CD4-positive, CD25-positive, alpha-beta regulatory T cell (primary cell): ENCODE measurements around the gene ZMYM2. TPM values are rescaled to one million over a fixed set of nuclear protein-coding genes. Genes with fewer than 3 reads are reported as not detected.
A peak's percentile ranks its signal among the peaks of the same experiment; 100 is the strongest.

Experiments used
- ATAC-seq, 2 donors: fragments of 150-1000 bp; cut with Tn5 transposase; one replicate each; pipeline ENCODE4 v1.10.0; 2021; ENCODE audit warnings: low read depth in 2 of 2, moderate number of reproducible peaks in 2 of 2, moderate library complexity in 1 of 2
- DNase-seq, 3 donors: peaks; one replicate each; pipeline versions ENCODE4 v3.0.0 to v3.0.0-alpha.2; 2012 to 2022; ENCODE audit warnings: mixed read lengths in 1 of 3
- H3K27ac ChIP-seq: one replicate; pipeline ENCODE4 v1.7.0; 2013; ENCODE audit warnings: mild to moderate bottlenecking, low read length; ENCODE audit not compliant: insufficient read depth, poor library complexity, severe bottlenecking
- H3K27me3 ChIP-seq: one replicate; pipeline ENCODE4 v1.7.0; 2013; ENCODE audit warnings: low read length; ENCODE audit not compliant: control insufficient read depth, insufficient read depth
- H3K36me3 ChIP-seq: one replicate; pipeline ENCODE4 v1.7.0; 2013; ENCODE audit warnings: mild to moderate bottlenecking, low read length, moderate library complexity; ENCODE audit not compliant: control insufficient read depth, insufficient read depth
- H3K4me1 ChIP-seq: 2 replicates; pipeline ENCODE4 v1.7.0; 2013; ENCODE audit warnings: mild to moderate bottlenecking, low read length; ENCODE audit not compliant: insufficient read depth, control insufficient read depth, poor library complexity, severe bottlenecking
- H3K4me3 ChIP-seq: one replicate; pipeline ENCODE4 v1.7.0; 2013; ENCODE audit warnings: low read depth, mild to moderate bottlenecking, low read length, moderate library complexity
- H3K9me3 ChIP-seq, 2 experiments: 1 replicate in 1 of 2; 2 replicates in 1 of 2; pipeline ENCODE4 v1.7.0; 2013; ENCODE audit warnings: low read length in 2 of 2, mild to moderate bottlenecking in 1 of 2, moderate library complexity in 1 of 2; ENCODE audit not compliant: control insufficient read depth in 2 of 2
- H3K27ac Mint-ChIP-seq, 3 donors: one replicate each; pipeline ENCODE4 v1.8.0; 2020 to 2022; ENCODE audit warnings: mild to moderate bottlenecking in 3 of 3, mixed read lengths in 3 of 3, moderate library complexity in 2 of 3
- H3K27me3 Mint-ChIP-seq: one replicate; pipeline ENCODE4 v1.8.0; 2022; ENCODE audit warnings: mild to moderate bottlenecking, mixed read lengths
- H3K36me3 Mint-ChIP-seq: one replicate; pipeline ENCODE4 v1.8.0; 2020; ENCODE audit warnings: mixed read lengths
- H3K4me1 Mint-ChIP-seq, 4 donors: one replicate each; pipeline ENCODE4 v1.8.0; 2020 to 2022; ENCODE audit warnings: mixed read lengths in 4 of 4, mild to moderate bottlenecking in 1 of 4
- H3K4me3 Mint-ChIP-seq, 4 donors: one replicate each; pipeline ENCODE4 v1.8.0; 2020 to 2022; ENCODE audit warnings: mild to moderate bottlenecking in 4 of 4, mixed read lengths in 4 of 4, moderate library complexity in 3 of 4
- H3K9me3 Mint-ChIP-seq, 7 donors: one replicate each; pipeline ENCODE4 v1.8.0; 2020 to 2022; ENCODE audit warnings: mixed read lengths in 7 of 7, mild to moderate bottlenecking in 3 of 7, moderate library complexity in 2 of 7
- polyA plus RNA-seq, 4 donors: library from polyadenylated mRNA; unstranded; fragments of 300-500 nt; fragmentation: Illumina TruSeq; gene quantifications; one replicate each; pipeline ENCODE4 v1.2.3, GENCODE V29; 2021
- total RNA-seq: library from RNA; stranded (reverse); gene quantifications from one replicate; pipeline ENCODE4 v1.2.3, GENCODE V29; 2022

The ZMYM2 gene
- total and polyA plus RNA-seq, 5 donors from 2014 or later = 11.0 to 112 (median 13.9) TPM

DNA sequence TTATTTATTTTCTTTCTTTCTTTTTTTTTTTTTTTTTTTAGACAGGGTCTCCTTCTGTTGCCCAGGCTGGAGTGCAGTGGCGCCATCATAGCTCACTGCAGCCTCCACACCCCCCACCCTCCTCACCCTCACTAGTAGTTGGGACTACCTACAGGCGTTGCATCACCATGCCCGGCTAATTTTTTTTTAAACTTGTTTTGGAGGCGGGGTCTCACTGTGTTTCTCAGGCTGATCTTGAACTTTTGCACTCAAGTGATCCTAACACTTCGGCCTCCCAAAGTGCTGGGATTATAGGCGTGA is 168.7 kb downstream of the ZMYM2 start:
- H3K36me3 ChIP-seq = no peaks in the 10 kb centered on the region
- peak overlapping the region; percentile 40 to 82 (median 67) for H3K4me3 Mint-ChIP-seq
- H3K27ac ChIP-seq = no peak overlapping the region
- ATAC-seq (peak in 1 of 2 donors; percentile 21), DNase-seq (peak in 2 of 3 donors; percentile 11 to 32)
- peak overlapping the region; percentile 35 for H3K4me3 ChIP-seq
- H3K4me1 Mint-ChIP-seq = peaks cover 0 to 9% (median 3%) of the 10 kb centered on the region in 4 donors
- peaks cover 34% of the 10 kb centered on the region for H3K27me3 ChIP-seq
- H3K27me3 Mint-ChIP-seq = peaks cover 30% of the 10 kb centered on the region
- H3K9me3 Mint-ChIP-seq = peaks cover 0 to 1% (median 0%) of the 10 kb centered on the region in 7 donors
- H3K9me3 ChIP-seq = no peaks in the 10 kb centered on the region
- H3K4me1 ChIP-seq = peaks cover 19% of the 10 kb centered on the region
- H3K36me3 Mint-ChIP-seq = no peaks in the 10 kb centered on the region
- no peak overlapping the region for H3K27ac Mint-ChIP-seq

DNA sequence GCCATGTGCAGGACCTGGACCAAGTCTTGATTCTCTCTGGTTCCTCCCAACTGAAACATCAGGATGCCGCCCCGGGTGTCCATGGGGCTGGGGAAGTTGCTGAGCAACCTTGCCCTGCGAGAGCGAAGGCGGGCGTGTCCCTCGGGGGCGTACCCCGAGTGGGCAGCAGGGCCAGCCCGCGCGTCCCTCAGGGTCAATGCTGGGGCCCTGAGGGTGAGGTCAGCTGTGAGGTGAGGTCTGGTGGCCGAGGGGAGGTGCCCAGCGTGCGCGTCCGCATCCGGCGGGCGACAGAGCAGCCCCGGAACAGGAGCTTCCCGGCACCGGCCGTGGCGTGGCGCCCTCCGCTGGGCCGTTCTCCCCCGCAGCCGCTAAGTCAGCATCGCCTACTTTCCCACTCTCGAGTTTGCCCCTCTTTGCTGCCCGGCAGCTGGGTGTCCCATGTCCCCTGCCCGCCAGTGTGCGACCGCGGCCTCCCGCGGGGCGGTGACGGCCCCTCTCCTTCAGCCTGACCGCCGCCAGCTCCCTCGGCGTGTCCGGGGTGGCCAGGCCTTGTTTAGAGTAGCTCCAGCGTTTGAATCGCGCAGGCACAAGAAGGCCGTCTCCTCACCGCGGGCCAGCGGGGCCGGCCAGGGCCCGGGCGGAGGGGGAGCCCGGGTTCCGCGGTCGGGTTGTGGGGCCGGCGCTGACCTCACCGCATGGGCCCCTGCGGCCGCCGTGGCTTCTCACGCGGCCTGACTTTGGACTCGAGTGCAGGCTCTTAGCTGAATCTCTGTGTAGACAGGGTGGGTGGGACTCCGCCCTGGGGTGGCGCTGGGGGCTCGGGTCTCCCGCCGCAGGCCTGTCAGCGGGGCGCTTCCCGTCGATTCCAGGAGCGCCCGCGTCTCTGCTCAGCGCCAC is 169.3 kb downstream of the ZMYM2 start:
- Mint-ChIP-seq H3K27me3 (peaks cover 31% of the 10 kb centered on the region), H3K36me3 (no peaks in the 10 kb centered on the region), H3K4me3 (peak overlapping the region; percentile 40 to 82 (median 67)), H3K9me3 (peaks cover 0 to 2% (median 0%) of the 10 kb centered on the region in 7 donors), H3K4me1 (peaks cover 0 to 9% (median 3%) of the 10 kb centered on the region in 4 donors), H3K27ac (no peak overlapping the region)
- DNase-seq (peak; percentile 4 to 54 (median 39)), ATAC-seq (peak; percentile 41 to 56)
- Histone ChIP-seq H3K4me1 (peaks cover 19% of the 10 kb centered on the region), H3K36me3 (no peaks in the 10 kb centered on the region), H3K9me3 (no peaks in the 10 kb centered on the region), H3K27ac (no peak overlapping the region), H3K27me3 (peaks cover 34% of the 10 kb centered on the region), H3K4me3 (peak overlapping the region; percentile 35)

DNA sequence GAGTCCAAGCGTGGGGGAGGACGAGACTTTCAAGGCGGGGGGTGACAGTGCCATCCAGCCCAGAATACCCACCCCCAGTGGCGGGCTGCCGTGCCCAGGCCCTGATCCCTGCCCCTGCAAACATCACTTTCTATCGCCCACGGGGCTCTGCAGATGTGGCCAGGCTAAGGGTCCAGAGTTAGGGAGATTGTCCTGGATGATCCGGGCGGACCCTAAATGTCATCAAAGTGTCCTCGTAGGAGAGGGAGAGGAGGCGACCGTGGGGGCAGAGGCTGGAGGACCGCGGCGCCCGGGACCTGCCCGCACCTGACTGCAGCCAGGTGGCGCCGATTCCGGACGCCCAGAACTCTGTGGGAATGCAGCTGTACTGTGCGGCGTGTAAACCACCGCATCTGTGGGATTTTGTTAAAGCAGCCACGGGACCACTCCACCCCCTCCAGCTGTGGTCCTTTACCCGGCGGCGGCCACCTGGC is 170.0 kb downstream of the ZMYM2 start:
- H3K4me3 ChIP-seq = no peak overlapping the region
- Mint-ChIP-seq H3K27ac (no peak overlapping the region), H3K4me3 (peak overlapping the region in 3 of 4 donors; percentile 69 to 79 (median 72))

GRCh38 chr13:20129076-20129475 is 170.5 kb downstream of the ZMYM2 start:
- Mint-ChIP-seq H3K27ac (peak overlapping the region in 1 of 3 donors; percentile 1), H3K27me3 (peaks cover 33% of the 10 kb centered on the region), H3K36me3 (no peaks in the 10 kb centered on the region), H3K4me3 (peak overlapping the region; percentile 13 to 79 (median 70)), H3K9me3 (peaks cover 0 to 2% (median 0%) of the 10 kb centered on the region in 7 donors), H3K4me1 (peaks cover 0 to 9% (median 3%) of the 10 kb centered on the region in 4 donors)
- Histone ChIP-seq H3K4me3 (no peak overlapping the region), H3K4me1 (peaks cover 19% of the 10 kb centered on the region), H3K27me3 (peaks cover 41% of the 10 kb centered on the region), H3K9me3 (no peaks in the 10 kb centered on the region), H3K27ac (no peak overlapping the region), H3K36me3 (no peaks in the 10 kb centered on the region)
- no peak for ATAC-seq
- no peak for DNase-seq

More for the DNA sequence above, 170.0 kb downstream of the ZMYM2 start:
- Mint-ChIP-seq H3K4me1 (peaks cover 0 to 9% (median 3%) of the 10 kb centered on the region in 4 donors), H3K9me3 (peaks cover 0 to 2% (median 0%) of the 10 kb centered on the region in 7 donors), H3K36me3 (no peaks in the 10 kb centered on the region), H3K27me3 (peaks cover 34% of the 10 kb centered on the region)
- Histone ChIP-seq H3K27ac (no peak overlapping the region), H3K4me1 (peaks cover 19% of the 10 kb centered on the region), H3K36me3 (no peaks in the 10 kb centered on the region), H3K9me3 (no peaks in the 10 kb centered on the region), H3K27me3 (peaks cover 40% of the 10 kb centered on the region)
- peak in 1 of 3 donors; percentile 13 for DNase-seq
- no peak for ATAC-seq

GRCh38 chr13:20130012-20130411 is 171.5 kb downstream of the ZMYM2 start:
- H3K27ac Mint-ChIP-seq = no peak overlapping the region
- peaks cover 19% of the 10 kb centered on the region for H3K4me1 ChIP-seq
- peaks cover 28% of the 10 kb centered on the region for H3K27me3 Mint-ChIP-seq
- peaks cover 0 to 2% (median 0%) of the 10 kb centered on the region in 7 donors for H3K9me3 Mint-ChIP-seq
- peaks cover 38% of the 10 kb centered on the region for H3K27me3 ChIP-seq
- H3K9me3 ChIP-seq = no peaks in the 10 kb centered on the region
- H3K36me3 ChIP-seq = no peaks in the 10 kb centered on the region
- H3K4me1 Mint-ChIP-seq = peaks cover 0 to 9% (median 3%) of the 10 kb centered on the region in 4 donors
- no peak overlapping the region for H3K4me3 ChIP-seq
- no peak overlapping the region for H3K27ac ChIP-seq
- DNase-seq = no peak
- no peaks in the 10 kb centered on the region for H3K36me3 Mint-ChIP-seq
- no peak for ATAC-seq
- no peak overlapping the region for H3K4me3 Mint-ChIP-seq

GRCh38 chr13:20130652-20131051 is 172.1 kb downstream of the ZMYM2 start:
- ATAC-seq (no peak), DNase-seq (no peak)
- Mint-ChIP-seq H3K27ac (no peak overlapping the region), H3K9me3 (peaks cover 0 to 2% (median 0%) of the 10 kb centered on the region in 7 donors), H3K4me1 (peaks cover 0 to 9% (median under 1%) of the 10 kb centered on the region in 4 donors), H3K27me3 (peaks cover 22% of the 10 kb centered on the region), H3K36me3 (no peaks in the 10 kb centered on the region), H3K4me3 (no peak overlapping the region)
- peaks cover 35% of the 10 kb centered on the region for H3K27me3 ChIP-seq
- H3K4me3 ChIP-seq = no peak overlapping the region
- H3K27ac ChIP-seq = no peak overlapping the region
- H3K9me3 ChIP-seq = no peaks in the 10 kb centered on the region
- H3K4me1 ChIP-seq = peaks cover 19% of the 10 kb centered on the region
- H3K36me3 ChIP-seq = no peaks in the 10 kb centered on the region

GRCh38 chr13:20131057-20131832 is 172.7 kb downstream of the ZMYM2 start:
- Histone ChIP-seq H3K4me1 (peaks cover 19% of the 10 kb centered on the region), H3K27me3 (peaks cover 30% of the 10 kb centered on the region), H3K9me3 (no peaks in the 10 kb centered on the region), H3K27ac (no peak overlapping the region), H3K36me3 (no peaks in the 10 kb centered on the region), H3K4me3 (no peak overlapping the region)
- DNase-seq = no peak
- peaks cover 0 to 2% (median 0%) of the 10 kb centered on the region in 7 donors for H3K9me3 Mint-ChIP-seq
- H3K27me3 Mint-ChIP-seq = peaks cover 18% of the 10 kb centered on the region
- no peak for ATAC-seq
- no peak overlapping the region for H3K4me3 Mint-ChIP-seq
- H3K27ac Mint-ChIP-seq = no peak overlapping the region
- peaks cover 0 to 9% (median 0%) of the 10 kb centered on the region in 4 donors for H3K4me1 Mint-ChIP-seq
- no peaks in the 10 kb centered on the region for H3K36me3 Mint-ChIP-seq
